H1 (cell line): Measurements from ENCODE around the gene HNRNPM. TPM values are rescaled to one million over a fixed set of nuclear protein-coding genes. Genes with fewer than 3 reads are reported as not detected.

Source experiments
- ATF3 ChIP-seq: IDR thresholded peaks from 2 replicates; pipeline ENCODE4 v1.6.1; 2011; ENCODE audit warnings: low read depth, mild to moderate bottlenecking, low read length; ENCODE audit not compliant: insufficient read depth
- CHD7 ChIP-seq: fragments of 300-600 bp; sonication (generic); IDR thresholded peaks from 2 replicates; pipeline ENCODE4 v1.7.1; 2012; ENCODE audit warnings: low read length, moderate library complexity, mild to moderate bottlenecking, inconsistent platforms; ENCODE audit not compliant: insufficient replicate concordance
- FOSL1 ChIP-seq: IDR thresholded peaks from 2 replicates; pipeline ENCODE4 v1.6.1; 2011; ENCODE audit warnings: mild to moderate bottlenecking, low read depth, low read length, moderate library complexity; ENCODE audit not compliant: insufficient read depth
- GTF2F1 ChIP-seq: IDR thresholded peaks from 2 replicates; pipeline ENCODE4 v1.6.1; 2012; ENCODE audit warnings: low read depth, low read length, improper control_type of control experiment, borderline replicate concordance
- POLR2AphosphoS5 ChIP-seq: IDR thresholded peaks from 2 replicates; pipeline ENCODE4 v1.6.1; 2011; ENCODE audit warnings: low read depth, low read length
- RFX5 ChIP-seq: IDR thresholded peaks from 2 replicates; pipeline ENCODE4 v1.6.1; 2011; ENCODE audit warnings: low read depth, low read length, improper control_type of control experiment, borderline replicate concordance
- YY1 ChIP-seq: IDR thresholded peaks from 2 replicates; pipeline ENCODE4 v1.6.1; 2011; ENCODE audit warnings: low read depth, mild to moderate bottlenecking, low read length
- polyA plus RNA-seq, 7 experiments: library from polyadenylated mRNA; depleted of rRNA in 3 of 7; stranded (reverse) in 5 of 7; unstranded in 2 of 7; fragments of >200 nt in 5 of 7; fragments of 200-250 nt in 2 of 7; gene quantifications; 1 replicate in 5 of 7; 2 replicates in 1 of 7; 4 replicates in 1 of 7; pipeline versions ENCODE4 v1.2.1 to v1.2.3, GENCODE V29; 2011 to 2013; ENCODE audit warnings: missing spikeins in 2 of 7, mixed read lengths in 2 of 7
- total RNA-seq: library from RNA; stranded (reverse); fragmentation: NEBNext Ultra II Directional; extraction: Animal tissue kit (Norgen Biotek cat#: 25700); gene quantifications from 2 replicates; pipeline ENCODE4 v1.2.1, GENCODE V29; 2021

The HNRNPM gene
- total and polyA plus RNA-seq, 2 of the 8 experiments (the other 6 are each of a cell fraction or from before 2014, with no cell fraction given) = 375 to 474 TPM

GRCh38 chr19:8537099-8537498 is 92.3 kb downstream of the HNRNPM start (continued):
- TF ChIP-seq CHD7 (no peak), ATF3 (no peak), GTF2F1 (no peak), RFX5 (no peak), YY1 (no peak), FOSL1 (no peak), POLR2AphosphoS5 (no peak)
